Measurements from ENCODE around the gene DPF3.

DPF3 gene

DNA sequence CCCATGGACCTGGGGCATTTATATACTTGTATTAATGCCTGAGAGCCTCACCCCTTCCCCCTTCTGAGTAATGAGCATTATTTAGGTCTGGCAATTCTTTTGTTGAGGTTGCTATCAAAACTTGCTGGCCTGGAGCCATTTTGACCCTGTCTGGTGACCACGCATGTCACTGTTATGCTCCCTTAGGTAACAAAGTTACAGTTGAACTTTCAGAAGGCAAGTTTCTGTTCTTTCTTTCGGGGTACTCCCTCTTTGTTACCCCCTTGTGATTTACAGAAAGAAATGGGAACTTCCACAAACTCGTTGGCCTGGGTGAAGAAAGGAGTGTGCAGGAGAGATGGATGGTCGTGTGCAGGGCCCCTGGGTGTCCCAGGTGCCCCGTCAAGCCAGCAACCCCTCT, 305.4 kb downstream of the DPF3 start:
- no peak for DNase-seq

DNA sequence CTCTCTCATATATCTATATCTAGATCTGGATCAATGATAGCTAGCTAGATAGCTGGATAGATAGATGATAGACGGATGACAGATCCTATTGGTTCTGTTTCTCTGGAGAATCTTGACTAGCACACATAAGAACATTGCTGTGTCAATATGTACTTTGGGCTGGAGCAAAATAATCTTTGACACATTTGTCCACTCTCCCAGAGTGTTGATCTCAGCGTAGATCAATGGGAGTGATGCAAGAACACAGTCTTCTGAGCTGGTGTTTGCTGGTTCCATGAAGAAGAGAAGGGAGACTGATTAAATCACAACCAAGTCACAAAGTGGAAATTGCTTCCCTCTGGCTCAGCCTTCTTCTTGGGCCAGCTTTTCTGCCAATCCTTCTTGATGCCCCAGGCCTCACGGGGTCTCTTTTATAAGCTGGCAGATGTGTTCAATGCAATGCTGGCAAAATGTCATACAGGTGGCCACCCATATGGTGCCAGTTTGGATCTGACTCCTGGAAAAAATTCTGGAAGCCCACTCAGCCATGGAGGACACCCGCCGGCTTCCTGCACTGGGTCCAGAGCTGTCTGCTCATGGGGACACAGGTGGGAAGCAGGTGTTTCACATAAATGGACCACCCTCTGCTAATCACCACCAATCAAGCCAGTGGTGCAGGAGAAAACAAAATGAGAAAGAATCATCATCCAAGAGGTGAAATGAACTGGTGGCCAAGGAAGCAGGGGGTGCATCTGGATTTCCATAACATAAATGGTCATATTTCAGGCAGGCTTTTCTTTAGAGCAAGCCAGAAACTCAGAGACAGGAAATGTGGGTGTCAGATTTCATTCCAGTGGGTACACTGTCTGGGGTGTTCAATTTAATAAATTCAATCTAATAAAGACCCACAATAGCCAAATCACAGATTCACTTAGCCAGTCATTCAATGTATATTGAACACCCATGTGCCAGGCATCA, 310.3 kb downstream of the DPF3 start:
- DNase-seq: no peak

DNA sequence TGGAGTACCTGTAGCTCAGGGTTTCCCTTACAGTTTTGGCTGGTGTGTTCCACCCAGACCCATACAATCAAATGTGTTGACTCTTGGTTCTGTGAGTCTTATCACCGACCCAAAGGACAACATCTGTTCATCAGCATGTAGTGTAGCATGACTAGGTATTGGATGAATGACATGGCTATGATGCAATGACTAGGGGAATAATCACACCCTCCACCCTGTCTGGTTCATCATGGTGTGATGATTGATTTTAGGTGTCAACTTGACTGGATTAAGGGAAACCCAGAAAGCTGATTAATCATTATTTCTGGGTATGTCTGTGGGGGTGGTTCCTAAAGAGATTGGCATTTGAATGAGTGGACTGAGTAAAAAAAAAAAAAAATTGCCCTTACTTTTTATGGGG, 311.3 kb downstream of the DPF3 start:
- DNase-seq: no peak

DNA sequence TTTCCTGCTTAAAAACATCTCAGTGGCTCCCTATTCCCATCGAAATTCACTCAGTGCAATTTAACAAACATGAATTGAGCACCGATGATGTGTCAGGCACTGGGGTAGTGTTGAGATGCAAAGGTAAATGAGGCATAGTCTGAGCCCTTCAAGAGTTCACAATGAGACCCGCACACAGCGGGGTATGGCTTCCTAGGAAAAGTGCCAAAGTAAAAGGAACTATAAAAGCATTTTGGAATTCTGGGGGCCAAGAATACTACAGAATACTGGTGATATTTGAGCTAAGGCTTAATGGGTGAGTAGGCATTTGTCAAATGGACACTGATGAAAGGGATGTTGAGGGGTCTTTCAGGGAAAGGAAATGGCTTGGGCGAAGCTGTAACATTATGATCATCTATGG, 315.4 kb downstream of the DPF3 start:
- no peak for DNase-seq

GRCh38 chr14:72577521-72577920, 316.4 kb downstream of the DPF3 start:
- no peak for DNase-seq

GRCh38 chr14:72576258-72576657, 317.6 kb downstream of the DPF3 start:
- DNase-seq: no peak

DNA sequence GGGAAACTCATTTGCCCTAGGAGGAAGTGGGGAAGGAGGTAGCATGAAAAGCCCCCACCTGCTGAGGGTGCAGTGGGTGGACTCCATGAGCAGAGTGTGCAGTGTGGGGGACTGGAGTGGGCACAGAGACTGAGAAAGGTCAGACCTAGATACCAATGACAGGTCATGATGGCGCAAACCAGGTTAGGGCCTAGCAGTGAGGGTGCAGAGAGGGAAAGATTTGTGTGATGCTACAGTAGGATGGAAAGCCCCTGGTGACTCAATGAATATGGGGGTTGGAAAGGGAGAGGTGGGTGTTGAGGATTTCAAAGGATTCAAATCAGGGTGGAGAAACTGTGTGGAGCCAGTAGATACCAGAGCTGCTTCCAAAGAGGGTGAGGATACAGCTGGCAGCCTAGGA, 319.2 kb downstream of the DPF3 start:
- no peak for DNase-seq

DNA sequence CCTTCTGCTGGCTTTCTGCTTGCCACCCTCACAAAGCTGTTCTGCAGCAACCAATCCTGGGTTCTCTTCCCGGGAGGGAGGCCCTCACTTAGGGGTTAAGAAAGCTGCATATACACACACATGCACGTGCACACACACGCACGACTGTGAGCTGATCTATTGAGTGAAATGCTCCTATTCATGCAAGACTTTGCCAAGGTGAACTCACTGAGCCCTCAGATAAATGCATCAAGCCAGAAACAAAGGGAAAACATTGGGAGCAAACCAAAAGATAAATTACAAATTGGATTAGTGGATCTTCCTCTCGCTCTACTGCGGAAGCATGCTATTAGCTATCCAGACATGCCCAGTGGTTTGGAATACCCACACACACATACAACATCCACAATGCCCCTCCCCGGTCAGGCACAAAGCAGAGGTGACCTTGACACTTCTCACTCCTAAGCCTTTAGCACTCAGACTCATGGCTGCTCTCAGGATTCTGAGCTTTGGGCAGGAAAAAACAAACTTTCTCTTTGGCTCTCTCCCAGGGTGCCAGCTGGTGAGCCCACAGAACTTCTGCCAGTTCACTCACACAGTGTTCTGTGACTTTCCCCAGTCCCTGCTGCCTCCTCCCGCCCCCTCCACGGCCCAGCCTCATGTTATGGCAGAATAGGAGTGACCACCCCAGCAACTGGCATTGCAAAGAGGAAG, 320.0 kb downstream of the DPF3 start:
- no peak for DNase-seq
